ENCODE results near the gene SWAP70.
"Not testable (repeated sequence)": the region's sequence is repeated elsewhere in the genome, so short reads cannot be mapped to it uniquely, and the experiment has no call there.

Gene SWAP70

GRCh38 chr11:9704620-9705019 is 40.7 kb downstream of the SWAP70 start:
- H3K4me3 ChIP-seq (ENCODE audit: low read depth, low read length) = no peak overlapping the region
- DNase-seq (ENCODE audit: low read depth) = no peak
- in situ Hi-C loops (cut with HindIII; ENCODE audit: low sequenced_read_pairs) = no loop called here
- TF ChIP-seq CTCF (IDR thresholded peaks at IDR 0.05; ENCODE audit: low read depth, low read length, missing control alignments) = no peak

- H3K4me3 ChIP-seq (ENCODE audit: low read depth, low read length); DNase-seq (ENCODE audit: low read depth); in situ Hi-C loops (cut with HindIII; ENCODE audit: low sequenced_read_pairs): not testable (repeated sequence)
Observed at GRCh38 chr11:9705361-9705760, 41.5 kb downstream of the SWAP70 start.

- no peak overlapping the region for H3K4me3 ChIP-seq (ENCODE audit: low read depth, low read length)
- DNase-seq (ENCODE audit: low read depth) = no peak
- no peak for TF ChIP-seq CTCF (IDR thresholded peaks at IDR 0.05; ENCODE audit: low read depth, low read length, missing control alignments)
- in situ Hi-C loops (cut with HindIII; ENCODE audit: low sequenced_read_pairs) = no loop called here
Observed at GRCh38 chr11:9708544-9708943, 44.7 kb downstream of the SWAP70 start.

GRCh38 chr11:9710223-9710622 is 46.3 kb downstream of the SWAP70 start:
- DNase-seq (ENCODE audit: low read depth) = no peak
- in situ Hi-C loops (cut with HindIII; ENCODE audit: low sequenced_read_pairs) = no loop called here
- TF ChIP-seq CTCF (IDR thresholded peaks at IDR 0.05; ENCODE audit: low read depth, low read length, missing control alignments) = no peak
- H3K4me3 ChIP-seq (ENCODE audit: low read depth, low read length) = no peak overlapping the region

- in situ Hi-C loops (cut with HindIII; ENCODE audit: low sequenced_read_pairs) = no loop called here
- no peak overlapping the region for H3K4me3 ChIP-seq (ENCODE audit: low read depth, low read length)
- TF ChIP-seq CTCF (IDR thresholded peaks at IDR 0.05; ENCODE audit: low read depth, low read length, missing control alignments) = no peak
- no peak for DNase-seq (ENCODE audit: low read depth)
Observed at GRCh38 chr11:9710852-9711251, 47.0 kb downstream of the SWAP70 start.

- no peak for TF ChIP-seq CTCF (IDR thresholded peaks at IDR 0.05; ENCODE audit: low read depth, low read length, missing control alignments)
- no peak for DNase-seq (ENCODE audit: low read depth)
- in situ Hi-C loops (cut with HindIII; ENCODE audit: low sequenced_read_pairs) = no loop called here
- H3K4me3 ChIP-seq (ENCODE audit: low read depth, low read length) = no peak overlapping the region
Observed at GRCh38 chr11:9711454-9712307, 47.8 kb downstream of the SWAP70 start.

GRCh38 chr11:9714272-9714940 is 50.5 kb downstream of the SWAP70 start:
- no peak overlapping the region for H3K4me3 ChIP-seq (ENCODE audit: low read depth, low read length)
- in situ Hi-C loops (cut with HindIII; ENCODE audit: low sequenced_read_pairs) = no loop called here
- DNase-seq (ENCODE audit: low read depth) = no peak
- no peak for TF ChIP-seq CTCF (IDR thresholded peaks at IDR 0.05; ENCODE audit: low read depth, low read length, missing control alignments)
